Uterus (tissue), 2 donors: ENCODE results near the gene A4GALT.

Source experiments
- CTCF ChIP-seq, 4 experiments: fragments of 200-600 bp in 2 of 4; fragments of 450-650 bp in 2 of 4; sonication (generic) in 2 of 4; IDR thresholded peaks; one replicate each; pipeline ENCODE4 v1.5.1; 2016 to 2019; ENCODE audit warnings: antibody characterized with exemption in 4 of 4, mild to moderate bottlenecking in 2 of 4, moderate library complexity in 1 of 4
- POLR2A ChIP-seq, 2 donors: fragments of 450-650 bp; IDR thresholded peaks; one replicate each; pipeline ENCODE4 v1.6.1; 2016; ENCODE audit warnings: antibody characterized with exemption in 2 of 2, mild to moderate bottlenecking in 1 of 2, moderate library complexity in 1 of 2

DNA sequence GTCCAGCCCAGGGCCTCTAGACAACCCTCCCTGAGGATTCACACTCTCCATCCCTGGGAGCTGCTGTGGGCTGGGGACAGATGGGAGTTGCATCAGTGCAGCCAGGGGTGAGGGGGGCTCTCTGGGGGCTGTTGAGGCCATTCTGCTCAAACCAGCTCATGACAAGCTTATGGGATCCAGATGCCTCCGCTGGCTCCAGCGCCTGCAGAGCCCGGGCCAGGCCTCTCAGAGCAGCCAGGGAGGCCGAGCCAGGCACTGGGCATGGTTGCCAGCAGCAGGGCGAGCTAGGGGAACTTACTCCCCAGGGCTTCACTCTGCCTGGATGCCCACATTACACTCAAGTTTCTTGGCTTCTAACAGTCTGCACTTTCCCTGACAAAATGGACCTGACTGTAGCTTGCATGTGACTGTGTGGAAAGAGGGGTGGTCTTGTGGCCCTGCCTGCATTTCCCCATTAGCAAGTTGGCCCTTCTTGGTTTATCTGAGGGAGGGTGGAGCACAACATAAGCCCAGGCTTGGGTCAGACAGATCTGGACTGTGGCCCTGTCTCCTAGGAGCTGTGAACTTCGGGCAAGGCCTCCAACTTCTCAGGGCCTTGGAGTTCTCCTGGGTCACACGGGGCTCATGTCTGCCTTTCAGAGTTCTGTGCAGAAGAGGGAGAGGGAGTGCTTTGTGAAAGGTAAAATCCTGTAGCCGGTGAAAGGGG is 36.9 kb downstream of the A4GALT start:
- TF ChIP-seq POLR2A (IDR thresholded peaks at IDR 0.05), result no peak
- TF ChIP-seq CTCF (IDR thresholded peaks at IDR 0.05), result no peak
